ENCODE data around the gene PRSS27.
A peak's percentile ranks its signal among the peaks of the same experiment; 100 is the strongest.
"Not testable (repeated sequence)": the region's sequence is repeated elsewhere in the genome, so short reads cannot be mapped to it uniquely, and the experiment has no call there.

Gene PRSS27

DNA sequence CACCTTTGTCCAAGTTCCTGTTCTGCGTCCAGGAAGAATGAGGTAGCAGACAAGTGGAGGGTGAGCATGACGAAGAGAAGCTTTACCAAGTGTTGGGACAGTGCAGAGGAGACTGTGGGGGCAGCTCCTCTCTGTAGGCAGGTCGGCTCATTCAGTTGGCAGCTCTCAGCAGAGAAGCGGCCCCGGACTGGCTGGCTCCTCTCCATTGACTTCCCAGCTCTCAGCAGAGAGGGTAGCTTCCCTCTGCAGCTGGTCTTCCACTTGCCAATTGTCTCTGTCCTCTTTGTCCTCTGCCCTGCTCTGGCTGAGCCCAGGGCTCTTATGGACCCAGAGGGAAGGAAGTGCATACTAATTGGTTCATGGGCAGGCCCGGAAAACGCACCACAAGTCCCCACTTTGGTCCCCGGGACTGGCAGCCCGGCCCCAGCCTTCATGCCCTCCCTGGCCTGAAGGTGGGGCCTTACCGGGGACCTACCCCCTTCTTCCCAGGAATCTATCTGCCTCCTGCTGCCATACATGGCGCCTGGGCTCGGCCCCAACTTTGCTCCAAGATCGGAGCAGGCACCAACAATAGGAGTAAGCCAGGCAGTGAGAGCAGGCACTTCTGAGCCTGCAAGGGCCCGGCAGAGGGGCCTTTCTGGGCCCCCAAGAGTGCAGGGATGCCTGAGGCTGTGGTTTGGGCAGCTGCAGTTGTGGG, 27.6 kb downstream of the PRSS27 start:
- no peak for DNase-seq

DNA sequence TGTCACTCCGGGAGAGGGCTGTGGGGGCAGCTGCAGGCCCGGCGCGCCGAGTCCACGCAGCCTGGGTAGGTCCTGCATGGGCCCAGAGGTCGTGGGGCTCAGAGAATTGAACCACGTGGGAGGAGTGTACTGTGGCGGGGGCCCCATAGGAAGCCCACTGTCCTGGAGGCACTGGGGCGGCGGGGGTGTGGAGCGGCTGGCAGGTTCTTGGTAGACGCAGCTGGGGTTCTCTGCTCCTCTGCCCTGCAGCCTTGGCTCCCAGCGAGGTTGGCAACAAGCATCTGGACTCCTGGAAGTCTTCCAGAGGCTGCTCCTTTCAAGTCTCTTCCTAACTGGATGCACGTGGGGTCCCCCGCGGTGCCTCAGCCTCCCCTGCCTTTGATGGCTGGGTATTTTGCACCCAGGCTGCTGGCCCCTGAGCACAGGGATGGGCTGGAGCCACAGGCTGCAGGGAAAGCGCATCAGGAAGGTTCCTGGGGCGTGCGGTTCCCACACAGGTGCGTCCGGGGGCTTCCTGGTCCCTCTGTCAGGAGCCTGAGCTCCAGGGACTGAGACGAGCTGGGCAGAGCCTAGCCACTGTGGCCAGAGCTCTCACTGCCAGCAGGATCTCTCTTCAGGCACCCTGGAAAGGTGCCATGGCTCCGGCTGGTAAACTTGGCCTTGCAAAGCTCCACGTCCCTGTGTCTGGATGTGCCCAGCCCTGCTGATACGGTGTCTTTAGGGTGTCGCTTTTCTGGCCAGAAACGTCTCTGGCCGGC, 28.4 kb downstream of the PRSS27 start:
- no peak for DNase-seq

DNA sequence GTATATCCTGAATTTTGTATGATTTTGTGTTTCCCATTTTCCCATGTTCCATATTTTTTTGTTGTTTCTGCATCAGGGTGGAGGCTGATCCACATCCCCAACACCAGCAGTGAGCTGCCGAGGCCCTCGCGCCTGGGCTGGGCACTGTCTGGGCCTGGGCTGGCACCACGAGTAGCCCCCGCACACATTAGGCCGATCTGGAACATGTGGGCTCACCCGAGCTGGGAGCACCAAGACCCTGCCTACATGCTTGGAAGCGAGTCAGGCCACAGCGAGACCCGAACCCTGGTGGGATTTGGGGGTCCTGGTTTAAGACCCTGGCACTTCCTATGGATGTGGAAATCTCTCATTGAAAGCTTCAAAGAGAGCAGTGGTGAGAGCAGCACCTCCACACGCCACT, 29.2 kb downstream of the PRSS27 start:
- no peak for DNase-seq

DNA sequence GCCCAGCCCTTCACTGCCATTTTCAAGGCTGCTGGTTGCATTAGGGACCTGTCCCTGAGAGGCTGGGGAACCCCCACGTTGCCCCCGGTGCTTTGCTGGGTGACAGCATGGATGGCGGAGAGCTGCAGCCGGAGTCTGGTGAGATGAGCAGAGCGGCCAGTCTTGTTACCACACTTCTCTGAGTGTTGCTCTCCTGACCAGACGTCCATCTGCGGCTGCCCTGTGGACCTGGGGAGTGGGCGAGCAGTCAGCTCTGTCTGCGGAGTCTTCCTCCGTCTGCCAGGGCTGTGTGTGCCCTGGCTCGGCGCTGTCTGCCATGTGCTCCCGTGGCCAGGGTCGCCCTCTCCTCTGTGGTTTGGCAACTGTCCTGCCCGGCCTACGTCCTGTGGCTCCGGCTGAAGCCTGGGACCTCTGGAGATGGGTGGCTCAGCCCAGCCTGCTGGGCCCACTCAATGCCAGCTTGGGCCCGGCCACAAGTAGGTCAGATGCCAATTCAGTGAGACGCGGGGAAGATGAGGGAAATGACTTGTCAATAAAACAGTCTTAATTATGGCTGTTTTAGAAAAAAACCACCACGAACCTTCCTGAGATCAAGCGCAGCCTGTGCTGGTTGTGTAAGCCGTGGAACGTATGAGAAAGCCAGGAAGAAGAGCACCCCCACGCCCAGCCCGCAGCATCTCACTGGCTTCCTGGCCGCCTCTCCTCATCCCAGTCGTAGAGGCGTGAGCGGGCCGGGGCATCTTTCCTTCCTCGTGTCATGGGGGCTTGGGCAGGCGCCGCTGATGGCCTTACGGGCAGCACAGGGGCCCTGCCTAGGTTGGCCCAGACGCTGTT, 29.8 kb downstream of the PRSS27 start:
- DNase-seq, result no peak

DNA sequence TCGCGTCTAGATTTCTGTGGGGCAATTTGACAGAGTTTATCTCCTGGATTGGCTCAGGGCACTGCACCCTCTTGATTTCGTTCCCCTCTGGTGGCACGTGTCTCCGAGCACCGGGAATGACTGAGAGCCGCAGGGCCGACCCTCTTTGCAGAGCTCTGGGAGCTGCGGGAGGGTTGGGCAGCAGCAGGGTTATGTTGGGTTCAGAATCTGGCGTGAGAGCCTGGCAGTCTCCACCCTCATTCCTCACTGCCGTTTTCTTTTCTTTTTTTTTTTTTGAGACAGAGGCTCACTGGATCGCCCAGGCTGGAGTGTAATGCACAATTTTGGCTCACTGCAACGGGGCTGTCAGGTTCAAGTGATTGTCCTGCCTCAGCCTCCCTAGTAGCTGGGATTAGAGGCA, 30.6 kb downstream of the PRSS27 start:
- DNase-seq, result not testable (repeated sequence)

DNA sequence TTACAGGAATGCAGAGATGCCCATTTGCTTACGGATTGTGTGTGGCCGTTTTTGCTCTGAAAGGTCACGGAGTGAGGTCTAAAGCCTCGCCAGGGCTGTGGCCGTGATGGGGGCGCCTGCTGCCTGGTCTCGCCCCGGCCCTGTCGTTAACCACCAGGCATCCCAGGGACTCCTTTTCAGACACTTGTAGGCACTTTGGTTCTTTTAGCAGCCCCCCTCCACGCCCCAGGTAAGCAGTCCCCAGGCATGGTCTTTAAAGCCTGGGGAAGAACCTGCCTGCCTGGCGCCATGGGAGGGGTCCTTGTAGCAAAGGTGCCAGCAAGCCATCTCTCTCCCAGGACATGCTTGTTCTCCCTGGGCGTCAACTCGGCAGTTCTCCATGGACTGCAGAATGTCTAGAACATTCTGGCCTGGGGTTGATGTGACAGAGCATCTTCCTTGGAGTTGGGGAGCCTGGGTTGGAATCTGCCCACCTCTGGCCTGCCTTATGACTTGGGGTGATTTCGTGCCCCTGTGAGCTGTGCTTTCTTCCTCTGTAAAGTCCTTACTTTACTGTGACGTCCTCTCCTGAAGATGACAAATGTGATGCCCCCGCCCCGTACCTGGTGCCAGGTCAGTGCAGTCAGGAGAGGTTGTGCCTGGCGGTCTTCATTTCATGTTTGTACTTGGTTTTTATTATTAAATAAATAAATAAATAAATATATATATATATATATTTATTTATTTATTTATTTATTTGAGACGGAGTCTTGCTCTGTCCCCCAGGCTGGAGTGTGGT, 32.3 kb downstream of the PRSS27 start:
- DNase-seq, result no peak

DNA sequence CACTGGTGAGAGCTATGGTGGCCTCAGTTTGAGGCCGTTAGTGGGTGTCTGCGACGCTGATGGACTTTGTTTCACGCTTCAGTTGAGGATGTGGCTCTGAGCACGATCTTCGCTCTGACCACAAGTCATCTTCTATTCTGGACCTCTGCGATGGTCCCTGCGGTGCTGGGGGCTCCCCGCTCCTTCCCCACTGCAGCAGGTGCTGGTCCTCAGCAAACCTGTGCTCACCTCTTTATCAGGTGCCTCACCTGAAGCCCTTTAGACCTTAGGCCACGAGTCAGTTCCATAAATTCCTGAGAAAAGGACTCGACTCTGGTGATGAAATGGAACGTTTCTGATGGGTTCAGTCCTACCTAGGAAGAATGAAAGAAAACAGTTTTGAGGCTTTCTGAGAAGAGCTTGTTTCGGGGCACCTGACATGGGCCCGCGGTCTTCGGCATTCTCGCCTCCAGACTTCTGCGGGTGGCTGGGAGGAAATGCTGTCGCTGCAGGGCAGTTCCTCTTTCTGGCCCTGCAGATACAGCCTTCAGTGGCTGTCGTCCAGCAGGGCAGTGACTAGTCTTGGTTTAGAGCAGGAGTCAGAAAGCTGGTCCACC, 33.0 kb downstream of the PRSS27 start:
- DNase-seq, result no peak

DNA sequence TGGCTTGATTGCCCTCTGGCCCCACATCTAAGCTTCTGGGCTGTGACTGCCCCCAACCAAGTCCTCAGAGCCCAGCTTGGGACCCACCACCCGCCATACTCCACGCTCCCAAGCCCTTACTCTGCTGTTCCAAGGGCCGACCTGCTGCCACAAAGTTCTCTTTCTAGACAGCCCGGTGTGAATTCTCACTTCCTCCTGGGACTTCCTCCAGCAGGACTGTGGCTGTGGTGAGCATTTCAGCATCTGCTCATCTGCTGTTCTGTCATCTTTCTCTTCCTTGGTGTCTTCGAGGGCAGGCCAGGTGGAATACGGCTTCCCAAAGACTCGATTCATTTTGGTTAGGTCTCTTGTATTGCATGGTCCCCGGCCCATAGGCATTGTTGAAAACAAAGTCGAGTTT, 33.9 kb downstream of the PRSS27 start:
- not testable (repeated sequence) for DNase-seq

DNA sequence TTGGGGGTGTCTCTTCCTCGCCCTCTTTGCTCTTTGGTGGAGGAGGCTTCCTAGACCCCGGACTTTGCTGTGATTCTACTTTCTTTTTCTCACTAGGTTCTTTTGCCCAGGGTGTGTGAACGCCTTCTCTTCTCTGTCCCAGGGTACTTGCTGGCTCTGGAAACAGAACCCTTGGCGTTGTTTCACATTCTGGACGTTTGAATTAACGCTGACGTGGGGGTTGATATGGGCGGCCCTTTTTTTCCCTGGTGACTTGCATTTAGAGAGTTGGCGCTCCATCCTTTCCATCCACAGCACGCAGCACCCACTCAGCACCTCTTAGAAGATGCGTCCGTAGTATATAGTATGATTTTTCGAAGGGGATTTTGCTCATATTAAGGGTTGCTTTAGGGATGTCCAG, 37.0 kb downstream of the PRSS27 start:
- not testable (repeated sequence) for DNase-seq

DNA sequence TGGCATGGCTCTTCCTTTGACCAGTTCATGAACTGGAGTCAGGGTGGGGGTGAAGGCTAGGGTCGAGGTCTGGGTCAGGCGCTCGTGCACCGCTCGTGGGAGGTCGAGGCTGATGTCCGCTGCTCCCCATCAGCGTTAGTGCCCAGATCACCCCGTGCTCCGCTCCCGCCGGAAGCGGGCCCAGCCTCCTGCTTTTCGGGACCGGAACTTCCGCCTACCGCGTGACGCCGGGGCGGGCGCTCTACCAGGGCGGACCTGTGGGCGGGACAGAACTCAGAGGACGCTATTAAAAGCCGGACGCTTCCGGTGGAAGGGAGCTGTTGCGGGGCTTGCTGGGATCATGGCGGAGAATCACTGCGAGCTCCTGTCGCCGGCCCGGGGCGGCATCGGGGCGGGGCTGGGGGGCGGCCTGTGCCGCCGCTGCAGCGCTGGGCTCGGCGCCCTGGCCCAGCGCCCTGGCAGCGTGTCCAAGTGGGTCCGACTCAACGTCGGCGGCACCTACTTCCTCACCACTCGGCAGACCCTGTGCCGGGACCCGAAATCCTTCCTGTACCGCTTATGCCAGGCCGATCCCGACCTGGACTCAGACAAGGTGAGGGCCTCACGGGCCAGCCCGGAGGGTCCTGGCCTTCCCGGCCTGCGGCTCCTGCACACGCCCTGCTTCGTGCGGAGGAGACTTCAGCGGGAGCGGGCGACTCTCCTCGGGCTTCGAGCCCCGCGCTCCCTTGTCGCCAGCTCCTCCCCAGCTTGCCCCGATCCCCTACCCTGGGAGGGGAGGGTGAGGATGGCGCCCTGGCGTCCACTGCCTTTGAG, 37.6 kb downstream of the PRSS27 start, which contains the start of gene KCTD5:
KCTD5 (plus strand) TSS at position 315 of the 813 bp plus-strand sequence; CDS start at position 341, 26 bp downstream.
- peak; percentile 96 for DNase-seq

DNA sequence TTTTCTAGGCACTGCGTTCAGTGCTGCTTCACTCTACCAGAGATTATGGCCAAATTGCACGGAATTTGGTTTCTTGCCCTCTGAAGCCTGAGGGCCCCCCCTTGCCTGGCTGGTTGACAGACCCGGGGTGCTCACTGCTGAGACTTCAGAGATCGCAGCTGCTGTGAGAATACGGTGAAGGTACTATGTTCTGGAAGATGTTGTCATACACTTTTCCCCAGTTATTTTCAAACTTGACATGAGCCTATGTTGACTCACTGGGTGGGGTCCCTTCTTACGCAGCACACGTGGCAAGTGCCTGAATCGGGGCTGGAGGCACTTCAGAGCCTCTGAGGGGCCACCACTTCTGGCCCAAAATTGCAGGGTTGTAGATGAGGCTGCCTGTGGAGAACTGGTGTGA, 39.7 kb downstream of the PRSS27 start:
- not testable (repeated sequence) for DNase-seq

DNA sequence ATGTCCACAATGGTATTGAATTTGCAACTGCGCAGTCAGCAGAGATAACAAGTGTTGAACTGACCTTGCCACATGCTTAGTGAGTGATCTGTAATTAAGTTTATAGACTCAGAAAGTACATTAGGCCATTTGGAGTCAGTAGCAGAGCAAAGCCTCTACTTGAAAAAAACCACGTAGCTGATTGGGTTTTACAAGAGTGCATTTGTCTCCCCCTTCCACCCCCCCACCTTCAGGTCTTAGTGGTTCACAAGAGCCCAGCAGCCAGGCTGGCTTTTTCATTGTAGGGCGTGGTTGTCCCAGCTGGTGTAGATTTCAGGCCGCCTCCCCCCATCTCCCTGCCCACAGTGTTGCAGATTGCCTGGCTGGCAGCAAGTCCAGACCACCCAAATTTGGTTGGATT, 40.1 kb downstream of the PRSS27 start:
- DNase-seq, result not testable (repeated sequence)

DNA sequence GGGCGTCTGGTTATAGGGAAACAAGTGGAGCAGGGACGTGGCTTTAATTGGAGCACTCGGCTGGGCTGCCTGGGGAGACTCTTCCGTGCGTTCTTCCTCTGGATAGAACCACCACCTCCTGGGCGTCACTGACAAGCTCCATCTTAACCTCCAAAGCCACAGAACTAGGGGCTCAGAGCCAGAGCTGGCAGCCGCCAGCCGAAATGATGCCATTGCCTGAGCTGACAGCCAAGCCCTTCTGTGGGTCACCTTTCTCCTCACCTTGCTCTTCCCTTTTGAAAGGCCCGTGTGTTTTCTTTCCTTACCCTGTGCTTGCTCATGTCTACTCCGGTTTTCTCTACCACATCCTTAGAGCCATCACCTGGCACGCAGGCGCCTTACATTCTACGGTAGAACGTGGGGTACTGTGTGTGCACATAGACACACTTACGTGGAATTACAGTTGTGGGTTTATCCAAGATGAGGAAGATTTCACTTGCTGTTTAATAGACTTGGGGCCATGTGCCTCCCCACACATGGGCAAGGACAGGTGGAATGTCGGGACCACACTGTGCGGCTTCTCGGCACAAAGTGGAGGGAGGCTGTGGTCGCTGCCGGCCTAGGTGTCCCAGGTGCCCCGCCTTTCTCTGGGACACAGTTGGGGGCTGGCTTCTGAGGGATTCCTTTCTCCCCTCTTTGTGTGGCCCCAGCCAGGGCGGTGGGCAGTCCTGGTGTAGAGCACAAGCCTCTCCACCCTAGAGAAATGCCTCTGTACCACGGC, 41.6 kb downstream of the PRSS27 start:
- not testable (repeated sequence) for DNase-seq

DNA sequence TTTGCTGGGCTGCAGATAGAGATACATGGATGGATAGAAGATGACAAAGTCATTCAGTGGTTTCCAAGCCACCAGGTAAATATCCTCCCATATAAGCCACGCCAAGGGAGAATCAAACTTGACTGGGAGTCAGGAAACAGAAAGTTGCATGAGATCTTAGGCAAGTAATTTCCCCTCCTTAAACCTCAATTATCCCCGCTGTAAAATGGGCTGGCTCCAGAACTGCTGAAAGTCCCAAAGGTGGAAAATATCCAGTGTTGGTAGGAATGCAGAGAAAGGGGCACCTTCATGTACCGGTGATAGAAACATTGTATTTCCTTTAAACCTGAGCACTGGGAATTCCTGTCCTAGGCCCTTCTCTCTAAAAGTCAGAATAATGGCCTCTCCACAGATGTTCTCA, 43.1 kb downstream of the PRSS27 start:
- DNase-seq, result not testable (repeated sequence)

DNA sequence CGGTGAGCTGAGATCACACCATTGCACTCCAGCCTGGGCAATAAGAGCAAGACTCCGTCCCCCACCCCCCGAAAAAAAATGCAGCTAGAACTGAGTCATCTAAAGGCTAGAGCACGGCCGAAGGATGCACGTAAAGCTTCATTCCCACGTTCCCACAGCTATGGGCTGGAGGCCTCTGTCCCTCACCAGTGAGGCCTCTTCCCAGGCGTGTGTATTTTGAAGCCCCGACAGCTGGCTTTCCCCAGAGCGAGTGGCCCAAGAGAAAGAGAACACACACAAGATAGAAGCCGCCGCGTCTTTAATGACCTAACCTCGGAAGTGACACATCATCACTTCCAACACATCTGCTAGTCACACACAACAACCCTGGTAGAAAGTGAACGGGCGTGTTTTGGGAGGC, 44.3 kb downstream of the PRSS27 start:
- no peak for DNase-seq

DNA sequence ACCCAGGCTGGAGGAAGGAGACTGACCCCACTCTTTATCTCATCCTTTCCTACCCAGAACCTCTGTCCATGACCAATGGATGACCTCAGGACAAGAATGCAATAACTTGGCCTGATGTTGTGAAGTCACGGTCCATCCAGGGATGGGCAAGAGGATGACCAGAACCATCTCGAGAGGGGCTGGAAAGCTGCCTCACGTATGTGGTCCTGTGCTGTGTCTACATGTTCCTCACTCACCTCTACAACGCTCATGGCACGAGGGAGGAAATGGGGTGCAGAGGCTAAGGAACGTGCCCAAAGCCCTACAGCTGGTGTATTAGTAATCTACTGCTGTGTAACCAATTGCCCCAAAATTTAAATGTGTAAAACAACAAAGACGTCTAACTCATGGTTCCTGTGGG, 45.0 kb downstream of the PRSS27 start:
- DNase-seq, result no peak

DNA sequence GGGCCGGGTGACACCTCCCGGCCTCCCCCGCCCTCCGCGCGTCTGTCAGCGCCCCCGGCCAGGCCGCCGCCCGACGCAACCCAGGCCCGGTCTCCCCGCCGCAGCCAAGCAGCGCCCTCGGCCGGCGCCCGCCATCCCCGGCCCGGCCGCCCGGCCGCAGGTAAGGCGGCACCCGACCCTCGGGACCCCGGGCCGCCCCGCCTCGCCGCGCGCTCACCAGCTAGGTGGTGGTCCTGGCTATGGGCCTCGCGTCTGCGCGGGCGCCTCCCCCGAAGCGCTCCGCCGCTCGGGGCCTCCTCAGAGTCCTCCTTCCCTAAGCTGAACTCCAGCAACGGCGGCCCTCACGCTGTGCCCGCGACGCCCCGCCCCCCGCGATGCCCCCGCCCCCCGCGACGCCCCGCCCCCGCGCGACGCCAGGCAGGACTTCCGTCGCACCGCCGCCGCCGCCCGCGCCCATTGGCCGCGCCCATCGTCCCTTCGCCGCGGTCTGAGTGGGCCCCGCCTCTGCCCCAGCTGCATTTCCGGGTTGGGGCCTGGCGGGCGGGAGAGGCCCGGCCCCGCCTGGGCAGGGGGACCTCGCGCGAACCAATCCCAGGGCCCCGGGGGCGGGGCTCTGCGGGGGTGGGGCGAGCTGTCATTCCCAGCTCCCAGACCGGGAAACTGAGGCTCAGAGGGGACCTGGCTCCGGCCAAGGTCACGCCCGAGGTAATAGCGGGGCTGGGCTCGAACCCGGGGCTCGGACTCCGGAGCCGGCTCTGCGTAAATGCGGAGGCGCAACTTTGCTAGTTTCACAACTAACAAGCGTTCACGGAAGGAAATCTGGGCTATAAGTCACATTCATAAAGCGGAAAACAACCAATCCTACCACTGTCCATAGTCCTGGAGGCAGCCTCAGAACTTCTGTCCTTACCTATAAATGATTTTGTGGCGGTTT, 46.7 kb downstream of the PRSS27 start:
- peak; percentile 95 for DNase-seq

DNA sequence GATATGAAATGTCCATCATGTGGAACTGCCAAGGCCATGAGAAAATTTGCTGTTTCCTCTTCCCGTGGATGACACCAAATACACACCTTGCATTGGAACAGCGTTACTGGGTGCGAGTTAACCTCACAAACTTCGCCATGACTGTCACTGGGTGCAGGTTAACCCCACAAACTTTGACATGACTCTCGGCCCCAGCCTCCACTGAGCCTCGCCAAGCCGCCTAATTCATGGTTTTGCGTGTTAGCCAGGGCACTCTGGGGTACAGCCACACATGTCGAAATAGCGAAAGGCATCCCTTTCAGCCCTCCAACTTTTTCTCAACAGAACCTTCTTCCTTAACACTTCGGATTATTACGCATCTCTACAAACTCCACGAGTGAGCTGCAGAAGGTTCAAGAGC, 48.3 kb downstream of the PRSS27 start:
- no peak for DNase-seq

DNA sequence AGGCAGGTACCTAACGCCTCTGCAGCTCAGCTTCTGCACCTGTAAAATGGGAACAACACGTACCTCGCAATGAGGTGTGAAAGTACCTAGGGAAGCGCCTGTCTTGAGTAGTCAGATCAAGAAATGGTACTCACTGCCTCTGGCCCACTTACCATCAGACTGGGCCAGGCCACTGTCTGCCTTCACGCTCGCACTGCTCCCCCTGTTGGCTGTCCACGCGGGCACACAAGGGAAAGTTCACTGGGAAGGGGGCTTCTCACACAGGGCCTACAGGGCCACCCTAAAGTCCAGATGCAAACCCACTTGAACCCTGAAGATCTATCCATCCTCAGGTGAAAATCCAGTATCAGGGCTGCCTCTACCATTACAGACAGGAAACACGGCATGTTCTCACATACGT, 48.8 kb downstream of the PRSS27 start:
- DNase-seq, result peak; percentile 9

All from DMS53 (cell line).